Stimulated activated CD4-positive, alpha-beta T cell treated with anti-CD3 and anti-CD28 coated beads, Interleukin-4, amount 100 ng/mL, for 24 hours (primary cell): Measurements from ENCODE around the gene ELAVL3.
"Not testable (repeated sequence)": the region's sequence is repeated elsewhere in the genome, so short reads cannot be mapped to it uniquely, and the experiment has no call there.

Experiments
- DNase-seq: peaks from one replicate; pipeline ENCODE4 v3.0.0-alpha.2; 2020

Gene ELAVL3

GRCh38 chr19:11486661-11487503, 6.0 kb upstream of the ELAVL3 start:
- no peak for DNase-seq

GRCh38 chr19:11485245-11485837, 4.5 kb upstream of the ELAVL3 start:
- DNase-seq = no peak

- DNase-seq = no peak
Observed at GRCh38 chr19:11483366-11484111, 2.7 kb upstream of the ELAVL3 start.

GRCh38 chr19:11482384-11483050, 1.7 kb upstream of the ELAVL3 start:
- peak; percentile 87 for DNase-seq

GRCh38 chr19:11481534-11482383, 913 bp upstream of the ELAVL3 start:
- DNase-seq = peak; percentile 79

GRCh38 chr19:11479898-11480714, 740 bp downstream of the ELAVL3 start:
- no peak for DNase-seq

- DNase-seq = no peak
Observed at GRCh38 chr19:11479090-11479897, 1.6 kb downstream of the ELAVL3 start.

GRCh38 chr19:11478167-11479089, 2.4 kb downstream of the ELAVL3 start:
- DNase-seq = no peak

GRCh38 chr19:11475861-11476260, 5.0 kb downstream of the ELAVL3 start:
- DNase-seq = no peak

- DNase-seq = not testable (repeated sequence)
Observed at GRCh38 chr19:11475343-11475742, 5.5 kb downstream of the ELAVL3 start.

- DNase-seq = no peak
Observed at GRCh38 chr19:11473725-11474124, 7.1 kb downstream of the ELAVL3 start.

GRCh38 chr19:11468266-11468845, 12.5 kb downstream of the ELAVL3 start:
- DNase-seq = not testable (repeated sequence)

GRCh38 chr19:11465600-11465999, 15.2 kb downstream of the ELAVL3 start:
- DNase-seq = no peak

- no peak for DNase-seq
Observed at GRCh38 chr19:11464333-11465265, 16.2 kb downstream of the ELAVL3 start.

GRCh38 chr19:11463391-11463790, 17.5 kb downstream of the ELAVL3 start:
- no peak for DNase-seq

- no peak for DNase-seq
Observed at GRCh38 chr19:11461453-11461852, 19.4 kb downstream of the ELAVL3 start.

GRCh38 chr19:11460207-11460606, 20.6 kb downstream of the ELAVL3 start:
- DNase-seq = no peak

- DNase-seq = not testable (repeated sequence)
Observed at GRCh38 chr19:11458912-11459311, 21.9 kb downstream of the ELAVL3 start.
